Measurements from ENCODE around the gene ZNF407.

The ZNF407 gene

GRCh38 chr18:74766251-74766650, 168.6 kb downstream of the ZNF407 start:
- H3K9ac ChIP-seq (ENCODE audit: low read length), result no peak overlapping the region
- no peak overlapping the region for H3K27ac ChIP-seq (ENCODE audit: low read depth, low read length)
- H3K36me3 ChIP-seq (ENCODE audit: control insufficient read depth, insufficient read depth, low read length), result no peaks in the 10 kb centered on the region
- H3K27me3 ChIP-seq (ENCODE audit: control insufficient read depth, insufficient read depth, low read length), result no peaks in the 10 kb centered on the region
- H3K4me3 ChIP-seq (ENCODE audit: low read length), result no peak overlapping the region
- no peaks in the 10 kb centered on the region for H3K4me1 ChIP-seq (ENCODE audit: control insufficient read depth, insufficient read depth, low read length)

- Histone ChIP-seq H3K4me3 (ENCODE audit: low read length) (no peak overlapping the region), H3K27me3 (ENCODE audit: control insufficient read depth, insufficient read depth, low read length) (no peaks in the 10 kb centered on the region), H3K27ac (ENCODE audit: low read depth, low read length) (no peak overlapping the region), H3K36me3 (ENCODE audit: control insufficient read depth, insufficient read depth, low read length) (no peaks in the 10 kb centered on the region), H3K9ac (ENCODE audit: low read length) (no peak overlapping the region), H3K4me1 (ENCODE audit: control insufficient read depth, insufficient read depth, low read length) (no peaks in the 10 kb centered on the region)
Measured at GRCh38 chr18:74768096-74768495, 170.4 kb downstream of the ZNF407 start.

- no peaks in the 10 kb centered on the region for H3K4me1 ChIP-seq (ENCODE audit: control insufficient read depth, insufficient read depth, low read length)
- H3K4me3 ChIP-seq (ENCODE audit: low read length), result no peak overlapping the region
Measured at GRCh38 chr18:74773171-74773624, 175.5 kb downstream of the ZNF407 start.

GRCh38 chr18:74774486-74774885, 176.8 kb downstream of the ZNF407 start:
- H3K36me3 ChIP-seq (ENCODE audit: control insufficient read depth, insufficient read depth, low read length), result peaks cover 2% of the 10 kb centered on the region
- no peaks in the 10 kb centered on the region for H3K27me3 ChIP-seq (ENCODE audit: control insufficient read depth, insufficient read depth, low read length)
- H3K4me3 ChIP-seq (ENCODE audit: low read length), result no peak overlapping the region
- H3K9ac ChIP-seq (ENCODE audit: low read length), result no peak overlapping the region
- H3K27ac ChIP-seq (ENCODE audit: low read depth, low read length), result no peak overlapping the region
- no peaks in the 10 kb centered on the region for H3K4me1 ChIP-seq (ENCODE audit: control insufficient read depth, insufficient read depth, low read length)

More at GRCh38 chr18:74773171-74773624, 175.5 kb downstream of the ZNF407 start:
- Histone ChIP-seq H3K27ac (ENCODE audit: low read depth, low read length) (no peak overlapping the region), H3K36me3 (ENCODE audit: control insufficient read depth, insufficient read depth, low read length) (peaks cover 2% of the 10 kb centered on the region), H3K9ac (ENCODE audit: low read length) (no peak overlapping the region), H3K27me3 (ENCODE audit: control insufficient read depth, insufficient read depth, low read length) (no peaks in the 10 kb centered on the region)

GRCh38 chr18:74775239-74775638, 177.6 kb downstream of the ZNF407 start:
- Histone ChIP-seq H3K4me3 (ENCODE audit: low read length) (no peak overlapping the region), H3K4me1 (ENCODE audit: control insufficient read depth, insufficient read depth, low read length) (no peaks in the 10 kb centered on the region), H3K27ac (ENCODE audit: low read depth, low read length) (no peak overlapping the region), H3K36me3 (ENCODE audit: control insufficient read depth, insufficient read depth, low read length) (peaks cover 2% of the 10 kb centered on the region), H3K27me3 (ENCODE audit: control insufficient read depth, insufficient read depth, low read length) (no peaks in the 10 kb centered on the region), H3K9ac (ENCODE audit: low read length) (no peak overlapping the region)

GRCh38 chr18:74778191-74778847, 180.6 kb downstream of the ZNF407 start:
- H3K4me1 ChIP-seq (ENCODE audit: control insufficient read depth, insufficient read depth, low read length), result no peaks in the 10 kb centered on the region
- peaks cover 2% of the 10 kb centered on the region for H3K36me3 ChIP-seq (ENCODE audit: control insufficient read depth, insufficient read depth, low read length)
- no peak overlapping the region for H3K27ac ChIP-seq (ENCODE audit: low read depth, low read length)
- H3K4me3 ChIP-seq (ENCODE audit: low read length), result no peak overlapping the region
- no peak overlapping the region for H3K9ac ChIP-seq (ENCODE audit: low read length)
- H3K27me3 ChIP-seq (ENCODE audit: control insufficient read depth, insufficient read depth, low read length), result no peaks in the 10 kb centered on the region

GRCh38 chr18:74784752-74785151, 187.1 kb downstream of the ZNF407 start:
- no peak overlapping the region for H3K9ac ChIP-seq (ENCODE audit: low read length)
- H3K27ac ChIP-seq (ENCODE audit: low read depth, low read length), result no peak overlapping the region
- H3K36me3 ChIP-seq (ENCODE audit: control insufficient read depth, insufficient read depth, low read length), result no peaks in the 10 kb centered on the region
- H3K27me3 ChIP-seq (ENCODE audit: control insufficient read depth, insufficient read depth, low read length), result no peaks in the 10 kb centered on the region
- no peaks in the 10 kb centered on the region for H3K4me1 ChIP-seq (ENCODE audit: control insufficient read depth, insufficient read depth, low read length)
- H3K4me3 ChIP-seq (ENCODE audit: low read length), result no peak overlapping the region

GRCh38 chr18:74785632-74786031, 188.0 kb downstream of the ZNF407 start:
- H3K4me3 ChIP-seq (ENCODE audit: low read length), result no peak overlapping the region
- no peaks in the 10 kb centered on the region for H3K36me3 ChIP-seq (ENCODE audit: control insufficient read depth, insufficient read depth, low read length)
- no peaks in the 10 kb centered on the region for H3K27me3 ChIP-seq (ENCODE audit: control insufficient read depth, insufficient read depth, low read length)
- H3K27ac ChIP-seq (ENCODE audit: low read depth, low read length), result no peak overlapping the region
- no peak overlapping the region for H3K9ac ChIP-seq (ENCODE audit: low read length)
- H3K4me1 ChIP-seq (ENCODE audit: control insufficient read depth, insufficient read depth, low read length), result no peaks in the 10 kb centered on the region

GRCh38 chr18:74788657-74789056, 191.0 kb downstream of the ZNF407 start:
- H3K4me1 ChIP-seq (ENCODE audit: control insufficient read depth, insufficient read depth, low read length), result no peaks in the 10 kb centered on the region
- H3K27me3 ChIP-seq (ENCODE audit: control insufficient read depth, insufficient read depth, low read length), result no peaks in the 10 kb centered on the region
- H3K4me3 ChIP-seq (ENCODE audit: low read length), result no peak overlapping the region
- no peaks in the 10 kb centered on the region for H3K36me3 ChIP-seq (ENCODE audit: control insufficient read depth, insufficient read depth, low read length)
- no peak overlapping the region for H3K27ac ChIP-seq (ENCODE audit: low read depth, low read length)
- no peak overlapping the region for H3K9ac ChIP-seq (ENCODE audit: low read length)

- no peak overlapping the region for H3K27ac ChIP-seq (ENCODE audit: low read depth, low read length)
- H3K4me1 ChIP-seq (ENCODE audit: control insufficient read depth, insufficient read depth, low read length), result no peaks in the 10 kb centered on the region
- no peak overlapping the region for H3K9ac ChIP-seq (ENCODE audit: low read length)
- H3K4me3 ChIP-seq (ENCODE audit: low read length), result no peak overlapping the region
- H3K36me3 ChIP-seq (ENCODE audit: control insufficient read depth, insufficient read depth, low read length), result no peaks in the 10 kb centered on the region
- H3K27me3 ChIP-seq (ENCODE audit: control insufficient read depth, insufficient read depth, low read length), result no peaks in the 10 kb centered on the region
Measured at GRCh38 chr18:74789078-74789477, 191.4 kb downstream of the ZNF407 start.

- H3K36me3 ChIP-seq (ENCODE audit: control insufficient read depth, insufficient read depth, low read length), result no peaks in the 10 kb centered on the region
- H3K27me3 ChIP-seq (ENCODE audit: control insufficient read depth, insufficient read depth, low read length), result no peaks in the 10 kb centered on the region
- H3K4me3 ChIP-seq (ENCODE audit: low read length), result no peak overlapping the region
- H3K9ac ChIP-seq (ENCODE audit: low read length), result no peak overlapping the region
- H3K27ac ChIP-seq (ENCODE audit: low read depth, low read length), result no peak overlapping the region
- no peaks in the 10 kb centered on the region for H3K4me1 ChIP-seq (ENCODE audit: control insufficient read depth, insufficient read depth, low read length)
Measured at GRCh38 chr18:74790451-74790850, 192.8 kb downstream of the ZNF407 start.

GRCh38 chr18:74791501-74792194, 194.0 kb downstream of the ZNF407 start:
- no peak overlapping the region for H3K9ac ChIP-seq (ENCODE audit: low read length)
- no peak overlapping the region for H3K4me3 ChIP-seq (ENCODE audit: low read length)
- no peaks in the 10 kb centered on the region for H3K36me3 ChIP-seq (ENCODE audit: control insufficient read depth, insufficient read depth, low read length)
- no peaks in the 10 kb centered on the region for H3K27me3 ChIP-seq (ENCODE audit: control insufficient read depth, insufficient read depth, low read length)
- no peak overlapping the region for H3K27ac ChIP-seq (ENCODE audit: low read depth, low read length)
- peaks cover 2% of the 10 kb centered on the region for H3K4me1 ChIP-seq (ENCODE audit: control insufficient read depth, insufficient read depth, low read length)

GRCh38 chr18:74793746-74794145, 196.1 kb downstream of the ZNF407 start:
- Histone ChIP-seq H3K4me3 (ENCODE audit: low read length) (no peak overlapping the region), H3K36me3 (ENCODE audit: control insufficient read depth, insufficient read depth, low read length) (no peaks in the 10 kb centered on the region), H3K27ac (ENCODE audit: low read depth, low read length) (no peak overlapping the region), H3K9ac (ENCODE audit: low read length) (no peak overlapping the region), H3K4me1 (ENCODE audit: control insufficient read depth, insufficient read depth, low read length) (peaks cover 8% of the 10 kb centered on the region), H3K27me3 (ENCODE audit: control insufficient read depth, insufficient read depth, low read length) (no peaks in the 10 kb centered on the region)
